Body of pancreas (tissue), 4 donors: ENCODE data around the gene MDH2. TPM values are rescaled to one million over a fixed set of nuclear protein-coding genes. Genes with fewer than 3 reads are reported as not detected.
"Not testable (repeated sequence)": the region's sequence is repeated elsewhere in the genome, so short reads cannot be mapped to it uniquely, and the experiment has no call there.

Source experiments
- ATAC-seq: fragments of 150-250 bp; one replicate; pipeline ENCODE4 v1.9.1; 2016
- DNase-seq, 4 donors: peaks; one replicate each; pipeline ENCODE4 v3.0.0-alpha.2; 2019
- H3K27ac ChIP-seq, 4 donors: fragments of 200-600 bp; sonication (generic); 1 replicate in 3 of 4; 2 replicates in 1 of 4; pipeline versions ENCODE4 v1.5.1 to v1.6.1; 2016 to 2019; ENCODE audit warnings: mild to moderate bottlenecking in 1 of 4, mixed read lengths in 1 of 4, moderate library complexity in 1 of 4
- H3K27me3 ChIP-seq, 2 donors: fragments of 200-600 bp; sonication (generic); one replicate each; pipeline ENCODE4 v1.6.0; 2016; ENCODE audit warnings: mild to moderate bottlenecking in 1 of 2
- H3K36me3 ChIP-seq, 2 donors: fragments of 200-600 bp; sonication (generic); replicated peaks in 1 of 2; 2 replicates each; pipeline ENCODE4 v1.5.1; 2016; ENCODE audit warnings: low read depth in 2 of 2; ENCODE audit not compliant: insufficient read depth in 1 of 2
- H3K4me1 ChIP-seq: fragments of 200-600 bp; sonication (generic); one replicate; pipeline ENCODE4 v1.6.0; 2016
- H3K4me3 ChIP-seq, 2 donors: fragments of 200-600 bp; sonication (generic); 1 replicate in 1 of 2; 2 replicates in 1 of 2; pipeline ENCODE4 v1.5.1; 2016 to 2019
- H3K9me3 ChIP-seq, 3 donors: fragments of 200-600 bp; sonication (generic); 1 replicate in 2 of 3; 2 replicates in 1 of 3; pipeline ENCODE4 v1.5.1; 2016
- POLR2A ChIP-seq, 3 donors: fragments of 450-650 bp; IDR thresholded peaks; one replicate each; pipeline ENCODE4 v1.6.1; 2016; ENCODE audit warnings: antibody characterized with exemption in 3 of 3, mild to moderate bottlenecking in 2 of 3
- WGBS, 2 donors: methylation state at CpG; one replicate each; pipeline ENCODE4 v1.1.5; 2017; 5-methylcytosine and 5-hydroxymethylcytosine counted together
- intact Hi-C: fragments of 100-400 bp; cut with DNase I; formaldehyde crosslinking; loops from one replicate; pipeline ENCODE4 v1.15.1; 2023
- total RNA-seq, 2 donors: library from RNA; depleted of rRNA; stranded (reverse); fragments of >200 nt; gene quantifications; one replicate each; pipeline ENCODE4 v1.1.0, GENCODE V29; 2016
- TF ChIP-seq, protein P1 (sequence below), 7 experiments: fragments of 450-650 bp in 4 of 7; fragments of 200-600 bp in 3 of 7; sonication (generic) in 3 of 7; IDR thresholded peaks; one replicate each; pipeline ENCODE4 v1.5.1; 2016 to 2019; ENCODE audit warnings: antibody characterized with exemption in 7 of 7

The MDH2 gene
- total RNA-seq, 2 donors from 2014 or later, result 56.6 to 67.2 TPM

DNA sequence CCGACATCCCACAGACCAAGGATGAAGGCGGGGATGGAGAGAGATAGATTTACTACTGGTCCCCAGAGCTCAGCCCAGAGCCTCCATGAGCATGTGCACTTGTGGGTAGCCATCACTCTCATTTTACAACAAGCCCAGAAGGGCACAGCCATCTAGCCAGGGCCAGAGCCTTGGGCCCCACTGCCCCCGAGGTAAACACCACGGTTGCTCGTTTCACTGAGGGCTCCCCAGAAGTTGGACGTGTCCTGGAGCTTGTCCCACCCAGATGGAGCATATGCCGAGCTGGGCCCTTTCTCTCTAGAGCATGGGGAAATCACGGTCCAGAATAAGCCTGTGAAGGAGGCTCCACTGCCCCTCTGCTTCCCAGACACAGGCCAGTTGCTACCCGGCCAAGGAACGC, 44.6 kb upstream of the MDH2 start:
- no peaks in the 10 kb centered on the region for H3K9me3 ChIP-seq
- WGBS, 2 donors, result 91 to 94% methylated on average over 5 to 10 of the region's 10 CpGs
- no peaks in the 10 kb centered on the region for H3K27me3 ChIP-seq
- no peaks in the 10 kb centered on the region for H3K4me1 ChIP-seq
- no peak overlapping the region for H3K4me3 ChIP-seq
- DNase-seq, result no peak
- TF ChIP-seq, protein P1, sequence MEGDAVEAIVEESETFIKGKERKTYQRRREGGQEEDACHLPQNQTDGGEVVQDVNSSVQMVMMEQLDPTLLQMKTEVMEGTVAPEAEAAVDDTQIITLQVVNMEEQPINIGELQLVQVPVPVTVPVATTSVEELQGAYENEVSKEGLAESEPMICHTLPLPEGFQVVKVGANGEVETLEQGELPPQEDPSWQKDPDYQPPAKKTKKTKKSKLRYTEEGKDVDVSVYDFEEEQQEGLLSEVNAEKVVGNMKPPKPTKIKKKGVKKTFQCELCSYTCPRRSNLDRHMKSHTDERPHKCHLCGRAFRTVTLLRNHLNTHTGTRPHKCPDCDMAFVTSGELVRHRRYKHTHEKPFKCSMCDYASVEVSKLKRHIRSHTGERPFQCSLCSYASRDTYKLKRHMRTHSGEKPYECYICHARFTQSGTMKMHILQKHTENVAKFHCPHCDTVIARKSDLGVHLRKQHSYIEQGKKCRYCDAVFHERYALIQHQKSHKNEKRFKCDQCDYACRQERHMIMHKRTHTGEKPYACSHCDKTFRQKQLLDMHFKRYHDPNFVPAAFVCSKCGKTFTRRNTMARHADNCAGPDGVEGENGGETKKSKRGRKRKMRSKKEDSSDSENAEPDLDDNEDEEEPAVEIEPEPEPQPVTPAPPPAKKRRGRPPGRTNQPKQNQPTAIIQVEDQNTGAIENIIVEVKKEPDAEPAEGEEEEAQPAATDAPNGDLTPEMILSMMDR (IDR thresholded peaks at IDR 0.05), result no peak
- no peak for TF ChIP-seq POLR2A (IDR thresholded peaks at IDR 0.05)
- no peak overlapping the region for H3K27ac ChIP-seq
- H3K36me3 ChIP-seq, result peaks cover 0 to 5% of the 10 kb centered on the region in 2 donors
- ATAC-seq, result no peak
- intact Hi-C loops, result no loop called here

DNA sequence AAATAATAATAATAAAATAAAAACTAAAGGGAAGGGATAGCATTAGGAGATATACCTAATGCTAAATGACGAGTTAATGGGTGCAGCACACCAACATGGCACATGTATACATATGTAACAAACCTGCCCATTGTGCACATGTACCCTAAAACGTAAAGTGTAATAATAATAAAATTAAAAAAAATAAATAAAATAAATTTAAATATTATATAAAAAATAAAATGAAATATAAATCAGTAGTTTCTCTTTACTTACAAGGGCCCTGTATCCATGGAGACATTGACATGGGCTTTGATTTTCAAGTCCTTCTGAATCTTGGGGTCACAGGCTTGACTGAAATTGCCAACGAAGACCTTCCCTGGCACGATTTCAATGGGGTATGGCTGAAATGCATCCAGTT, 42.9 kb upstream of the MDH2 start:
- DNase-seq, intact Hi-C loops, H3K36me3 ChIP-seq, H3K9me3 ChIP-seq, ATAC-seq, H3K4me3 ChIP-seq, H3K4me1 ChIP-seq, H3K27me3 ChIP-seq, H3K27ac ChIP-seq: not testable (repeated sequence)
- WGBS, 2 donors, result 70 to 90% methylated on average over 4 of the region's 4 CpGs

DNA sequence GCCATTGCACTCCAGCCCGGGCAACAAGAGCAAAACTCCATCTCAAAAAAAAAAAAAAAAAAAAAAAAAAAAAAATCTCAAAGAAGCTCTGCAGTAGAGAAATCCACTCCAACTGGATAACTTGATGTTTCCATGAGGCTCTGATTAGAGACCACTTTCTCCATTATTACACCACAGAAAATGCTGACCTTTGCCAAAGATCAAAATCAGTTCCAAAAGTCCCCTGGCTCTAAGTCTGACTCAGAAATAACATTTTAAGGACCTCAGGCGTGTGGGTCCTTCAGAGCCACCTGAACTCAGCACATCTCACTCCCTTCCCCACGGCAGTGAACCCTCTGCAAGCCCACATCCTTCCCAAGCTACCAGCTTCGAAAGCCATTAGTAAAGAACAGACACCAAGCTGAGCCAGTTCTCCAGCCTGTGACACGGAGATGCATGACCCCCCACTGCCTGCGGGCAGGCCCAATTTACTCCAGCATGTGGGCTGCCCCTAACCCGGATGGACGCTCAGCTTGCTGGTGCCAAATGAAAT, 39.7 kb upstream of the MDH2 start:
- Histone ChIP-seq H3K27me3 (no peaks in the 10 kb centered on the region), H3K27ac (no peak overlapping the region), H3K36me3 (peaks cover 0 to 5% of the 10 kb centered on the region in 2 donors), H3K4me3 (no peak overlapping the region), H3K9me3 (no peaks in the 10 kb centered on the region), H3K4me1 (no peaks in the 10 kb centered on the region)
- 75 to 86% methylated on average over 8 of the region's 8 CpGs for WGBS, 2 donors
- TF ChIP-seq POLR2A (IDR thresholded peaks at IDR 0.05), result no peak
- ATAC-seq (no peak), DNase-seq (no peak)
- intact Hi-C loops, result no loop called here

DNA sequence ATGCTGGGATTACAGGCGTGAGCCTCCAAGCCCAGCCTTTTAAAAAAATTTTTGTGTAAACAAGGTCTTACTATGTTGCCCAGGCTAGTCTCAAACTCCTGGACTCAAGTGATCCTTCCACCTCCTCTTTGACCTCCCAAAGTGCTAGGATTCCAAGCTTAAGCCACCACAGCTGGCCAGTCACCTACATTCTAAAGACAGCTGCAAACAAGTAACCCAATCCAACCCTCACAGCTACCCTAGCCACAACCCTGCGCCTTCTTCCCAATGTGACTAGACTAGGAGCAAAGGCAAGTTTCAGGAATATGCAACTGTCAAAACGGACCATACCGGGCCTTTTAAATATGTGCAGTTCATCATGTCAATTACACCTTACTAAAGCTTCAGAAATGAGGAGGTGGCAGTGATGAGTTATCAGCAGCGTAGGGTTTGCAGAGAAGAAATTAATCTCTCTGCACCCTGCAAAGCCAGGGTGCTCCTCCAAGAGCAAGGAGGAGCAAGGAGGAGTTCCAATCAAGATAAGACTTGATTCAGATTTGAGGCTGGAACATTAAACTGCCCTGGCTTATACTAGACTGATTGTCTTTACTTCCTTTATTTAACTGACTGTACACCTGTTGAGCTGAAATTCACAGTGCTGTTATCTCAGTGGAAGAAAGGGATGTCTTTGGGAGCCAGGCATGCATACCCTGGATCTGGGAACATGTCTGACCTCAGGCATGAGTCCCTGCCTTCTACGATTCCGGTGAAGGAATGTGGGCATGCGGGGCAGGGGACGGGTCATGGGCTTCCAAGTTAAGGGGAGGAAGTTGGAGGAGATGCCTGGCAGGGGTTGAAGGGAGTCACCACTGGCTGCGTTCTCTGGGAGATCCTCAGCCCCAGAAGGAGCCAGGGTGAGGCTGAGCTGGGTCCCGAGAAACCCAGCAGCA, 38.0 kb upstream of the MDH2 start:
- TF ChIP-seq POLR2A (IDR thresholded peaks at IDR 0.05), result no peak
- TF ChIP-seq, protein P1 (IDR thresholded peaks at IDR 0.05), result no peak
- Histone ChIP-seq H3K4me1 (no peaks in the 10 kb centered on the region), H3K4me3 (no peak overlapping the region), H3K27me3 (no peaks in the 10 kb centered on the region), H3K9me3 (no peaks in the 10 kb centered on the region), H3K27ac (peak overlapping the region in 1 of 4 donors; percentile 18), H3K36me3 (peaks cover 0 to 3% of the 10 kb centered on the region in 2 donors)
- intact Hi-C loops, result no loop called here
- no peak for DNase-seq
- no peak for ATAC-seq
- 87 to 89% methylated on average over 11 of the region's 11 CpGs for WGBS, 2 donors

DNA sequence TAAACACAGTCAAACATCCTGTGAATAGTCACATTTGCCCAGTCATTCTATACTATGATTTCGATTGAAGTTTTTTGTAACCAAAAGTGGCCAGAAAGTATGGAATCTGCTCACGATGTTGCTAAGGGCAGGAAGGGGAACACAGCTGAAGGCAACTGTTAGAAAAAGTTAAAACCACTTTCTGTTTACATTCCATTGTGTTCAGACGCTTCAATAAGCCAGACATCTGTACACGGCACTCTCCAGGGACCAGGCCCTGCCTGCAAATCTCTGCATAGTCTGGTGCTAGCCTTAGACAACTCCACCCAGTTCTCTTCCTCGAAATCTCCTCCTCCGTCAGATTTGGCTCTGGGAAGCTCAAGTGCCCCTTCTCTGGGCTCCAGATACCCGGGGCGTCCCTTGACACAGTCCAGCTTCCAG, 36.5 kb upstream of the MDH2 start:
- Histone ChIP-seq H3K4me1 (no peaks in the 10 kb centered on the region), H3K9me3 (no peaks in the 10 kb centered on the region), H3K36me3 (no peaks in the 10 kb centered on the region), H3K27ac (no peak overlapping the region), H3K27me3 (no peaks in the 10 kb centered on the region), H3K4me3 (no peak overlapping the region)
- intact Hi-C loops, result no loop called here
- peak in 2 of 4 donors; percentile 18 to 41 for DNase-seq
- TF ChIP-seq POLR2A (IDR thresholded peaks at IDR 0.05), result no peak
- TF ChIP-seq, protein P1 (IDR thresholded peaks at IDR 0.05), result no peak
- 69 to 80% methylated on average over 8 of the region's 8 CpGs for WGBS, 2 donors
- no peak for ATAC-seq
